PC-3 (cell line): ENCODE measurements around the gene CLPTM1L. TPM values are rescaled to one million over a fixed set of nuclear protein-coding genes. Genes with fewer than 3 reads are reported as not detected.
A peak's percentile ranks its signal among the peaks of the same experiment; 100 is the strongest.

ENCODE experiments used
- ATAC-seq: fragments of 200-7000 bp; cut with Tn5 transposase; 2 replicates; pipeline ENCODE4 v1.9.1; 2020; ENCODE audit warnings: mild to moderate bottlenecking, moderate library complexity
- BruUV-seq: library from RNA; stranded (reverse); fragments of 400-500 nt; replicated peaks from 2 replicates; lab custom pipeline; 2021; lab: Mats Ljungman, UMichigan
- CTCF ChIA-PET: fragments of 300-600 bp; sonication (Branson Sonifier 250); formaldehyde crosslinking; loops from one replicate; lab custom pipeline; 2022; ENCODE audit warnings: antibody characterized with exemption; lab: Charles Lee
- POLR2A ChIA-PET: fragments of 300-600 bp; sonication (Branson Sonifier 250); formaldehyde crosslinking; loops from one replicate; lab custom pipeline; 2022; ENCODE audit warnings: antibody characterized with exemption; ENCODE audit not compliant: unreplicated experiment; lab: Charles Lee
- DNase-seq: peaks from one replicate; pipeline ENCODE4 v3.0.0-alpha.2; 2015
- H2AFZ ChIP-seq: fragments of 300-600 bp; sonication (generic); 2 replicates; pipeline ENCODE4 v1.6.0; 2016; ENCODE audit warnings: antibody characterized with exemption, low read length
- H3F3A ChIP-seq: fragments of 300-600 bp; sonication (generic); one replicate; pipeline ENCODE4 v1.6.0; 2017; ENCODE audit warnings: antibody characterized with exemption, low read length, control low read depth, mild to moderate bottlenecking; ENCODE audit not compliant: unreplicated experiment
- H3K27ac ChIP-seq: fragments of 300-600 bp; sonication (generic); 2 replicates; pipeline ENCODE4 v1.5.1; 2016; ENCODE audit warnings: mild to moderate bottlenecking, low read length
- H3K27me3 ChIP-seq: fragments of 300-600 bp; sonication (generic); 2 replicates; pipeline ENCODE4 v1.6.1; 2016; ENCODE audit warnings: low read length, mixed read lengths
- H3K36me3 ChIP-seq: fragments of 300-600 bp; sonication (generic); 2 replicates; pipeline ENCODE4 v1.6.1; 2016; ENCODE audit warnings: low read depth, mixed run types, low read length, mixed read lengths
- H3K4me1 ChIP-seq: fragments of 300-600 bp; sonication (generic); 2 replicates; pipeline ENCODE4 v1.5.1; 2016; ENCODE audit warnings: low read length; ENCODE audit not compliant: insufficient read depth
- H3K4me2 ChIP-seq: fragments of 300-600 bp; sonication (generic); 2 replicates; pipeline ENCODE4 v1.6.0; 2016; ENCODE audit warnings: low read length
- H3K4me3 ChIP-seq: fragments of 300-600 bp; sonication (generic); 2 replicates; pipeline ENCODE4 v1.5.1; 2016; ENCODE audit warnings: mild to moderate bottlenecking, low read length, mixed read lengths
- H3K79me2 ChIP-seq: fragments of 300-600 bp; sonication (generic); 2 replicates; pipeline ENCODE4 v1.6.1; 2017; ENCODE audit warnings: low read length, mixed read lengths
- H3K9ac ChIP-seq: fragments of 300-600 bp; sonication (generic); 2 replicates; pipeline ENCODE4 v1.6.0; 2016; ENCODE audit warnings: mild to moderate bottlenecking, low read length
- H3K9me2 ChIP-seq: fragments of 300-600 bp; sonication (generic); replicated peaks from 2 replicates; pipeline ENCODE4 v1.6.1; 2016; ENCODE audit warnings: mixed run types, low read length, mixed read lengths
- H3K9me3 ChIP-seq: fragments of 300-600 bp; sonication (generic); 2 replicates; pipeline ENCODE4 v1.6.1; 2016; ENCODE audit warnings: low read length, mixed read lengths
- H4K20me1 ChIP-seq: fragments of 300-600 bp; sonication (generic); 2 replicates; pipeline ENCODE4 v1.6.1; 2016; ENCODE audit warnings: low read length, mixed read lengths
- EZH2 ChIP-seq: fragments of 300-600 bp; sonication (generic); IDR thresholded peaks from one replicate; pipeline ENCODE4 v1.6.1; 2017; ENCODE audit warnings: antibody characterized with exemption, mild to moderate bottlenecking, low read length; ENCODE audit not compliant: unreplicated experiment
- EZH2phosphoT487 ChIP-seq: fragments of 300-600 bp; sonication (generic); IDR thresholded peaks from 2 replicates; pipeline ENCODE4 v1.6.1; 2018; ENCODE audit warnings: mild to moderate bottlenecking, antibody characterized with exemption, low read length, borderline replicate concordance
- intact Hi-C: fragments of 100-400 bp; cut with micrococcal nuclease; formaldehyde crosslinking; loops from 2 replicates; pipeline ENCODE4 v1.9.0; 2023
- total RNA-seq: library from RNA; depleted of rRNA; stranded (reverse); fragments of >200 nt; gene quantifications from 2 replicates; pipeline ENCODE4 v1.2.3, GENCODE V29; 2014
- TF ChIP-seq, protein P1 (sequence below): fragments of 300-600 bp; sonication (generic); conservative IDR thresholded peaks from 2 replicates; pipeline ENCODE4 v1.5.1; 2017; ENCODE audit warnings: antibody characterized with exemption, low read depth, mild to moderate bottlenecking, low read length

Gene CLPTM1L
- total RNA-seq, 1 experiment from 2014 or later, result 463 TPM

DNA sequence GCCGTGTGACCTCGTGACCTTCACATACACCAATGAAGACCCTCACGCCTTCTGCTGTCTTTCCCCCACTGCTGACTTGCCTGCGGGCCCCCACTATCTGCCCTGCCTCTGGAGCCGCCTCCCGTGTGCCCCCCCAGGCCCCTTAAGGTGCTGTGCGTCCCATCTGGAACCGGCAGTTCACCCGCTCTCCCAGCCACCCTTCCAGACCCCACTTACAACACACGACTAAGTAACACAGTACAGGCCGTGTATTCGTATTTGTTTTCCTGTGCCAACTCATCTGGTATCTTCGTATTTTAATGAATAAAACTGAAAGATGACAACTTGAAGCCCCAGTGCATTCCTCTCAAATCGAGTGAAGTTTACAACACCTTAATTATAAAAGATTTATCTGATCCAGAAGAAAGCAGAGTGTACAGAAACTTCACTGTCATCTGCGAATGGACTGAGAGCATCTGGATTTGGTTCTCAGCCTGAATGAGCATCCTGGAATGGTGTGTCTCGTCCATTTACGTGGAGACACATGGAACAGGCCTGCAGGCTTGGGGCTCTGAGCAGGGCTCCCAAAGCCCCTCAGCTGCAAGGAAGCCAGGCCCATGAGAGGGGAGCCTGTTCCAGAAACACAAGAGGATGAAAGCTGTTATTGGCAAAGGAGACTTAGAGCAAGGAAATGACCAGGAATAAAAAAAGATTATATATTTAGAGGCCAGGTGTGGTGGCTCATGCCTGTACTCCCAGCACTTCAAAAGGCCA lies 28.1 kb downstream of the CLPTM1L start:
- Histone ChIP-seq H3K27me3 (no peaks in the 10 kb centered on the region), H3K9me3 (no peaks in the 10 kb centered on the region), H3K4me2 (peak overlapping the region; percentile 86), H3K4me1 (peaks cover 28% of the 10 kb centered on the region), H3K36me3 (peaks cover 23% of the 10 kb centered on the region), H3K9ac (peak overlapping the region; percentile 21; the same call in 1 of the 2 replicates), H3K4me3 (peak overlapping the region; percentile 16; the same call in 1 of the 2 replicates), H3K79me2 (no peaks in the 10 kb centered on the region), H2AFZ (no peak overlapping the region), H3K27ac (peak overlapping the region; percentile 72), H3K9me2 (no peaks in the 10 kb centered on the region), H4K20me1 (no peaks in the 10 kb centered on the region), H3F3A (peaks cover 5% of the 10 kb centered on the region)
- CTCF ChIA-PET, result no interaction called here
- POLR2A ChIA-PET, result interaction anchor here (0.8 kb wide), 1 partner anchor 9 kb away, joined by 7 read pairs; no protein-coding TSS in a partner anchor
- TSS peak; percentile 15 for BruUV-seq
- TF ChIP-seq EZH2 (no peak), EZH2phosphoT487 (no peak)
- TF ChIP-seq, protein P1, sequence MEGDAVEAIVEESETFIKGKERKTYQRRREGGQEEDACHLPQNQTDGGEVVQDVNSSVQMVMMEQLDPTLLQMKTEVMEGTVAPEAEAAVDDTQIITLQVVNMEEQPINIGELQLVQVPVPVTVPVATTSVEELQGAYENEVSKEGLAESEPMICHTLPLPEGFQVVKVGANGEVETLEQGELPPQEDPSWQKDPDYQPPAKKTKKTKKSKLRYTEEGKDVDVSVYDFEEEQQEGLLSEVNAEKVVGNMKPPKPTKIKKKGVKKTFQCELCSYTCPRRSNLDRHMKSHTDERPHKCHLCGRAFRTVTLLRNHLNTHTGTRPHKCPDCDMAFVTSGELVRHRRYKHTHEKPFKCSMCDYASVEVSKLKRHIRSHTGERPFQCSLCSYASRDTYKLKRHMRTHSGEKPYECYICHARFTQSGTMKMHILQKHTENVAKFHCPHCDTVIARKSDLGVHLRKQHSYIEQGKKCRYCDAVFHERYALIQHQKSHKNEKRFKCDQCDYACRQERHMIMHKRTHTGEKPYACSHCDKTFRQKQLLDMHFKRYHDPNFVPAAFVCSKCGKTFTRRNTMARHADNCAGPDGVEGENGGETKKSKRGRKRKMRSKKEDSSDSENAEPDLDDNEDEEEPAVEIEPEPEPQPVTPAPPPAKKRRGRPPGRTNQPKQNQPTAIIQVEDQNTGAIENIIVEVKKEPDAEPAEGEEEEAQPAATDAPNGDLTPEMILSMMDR, result no peak
- ATAC-seq, result peak; percentile 18
- DNase-seq, result no peak
- intact Hi-C loops, result no loop called here

DNA sequence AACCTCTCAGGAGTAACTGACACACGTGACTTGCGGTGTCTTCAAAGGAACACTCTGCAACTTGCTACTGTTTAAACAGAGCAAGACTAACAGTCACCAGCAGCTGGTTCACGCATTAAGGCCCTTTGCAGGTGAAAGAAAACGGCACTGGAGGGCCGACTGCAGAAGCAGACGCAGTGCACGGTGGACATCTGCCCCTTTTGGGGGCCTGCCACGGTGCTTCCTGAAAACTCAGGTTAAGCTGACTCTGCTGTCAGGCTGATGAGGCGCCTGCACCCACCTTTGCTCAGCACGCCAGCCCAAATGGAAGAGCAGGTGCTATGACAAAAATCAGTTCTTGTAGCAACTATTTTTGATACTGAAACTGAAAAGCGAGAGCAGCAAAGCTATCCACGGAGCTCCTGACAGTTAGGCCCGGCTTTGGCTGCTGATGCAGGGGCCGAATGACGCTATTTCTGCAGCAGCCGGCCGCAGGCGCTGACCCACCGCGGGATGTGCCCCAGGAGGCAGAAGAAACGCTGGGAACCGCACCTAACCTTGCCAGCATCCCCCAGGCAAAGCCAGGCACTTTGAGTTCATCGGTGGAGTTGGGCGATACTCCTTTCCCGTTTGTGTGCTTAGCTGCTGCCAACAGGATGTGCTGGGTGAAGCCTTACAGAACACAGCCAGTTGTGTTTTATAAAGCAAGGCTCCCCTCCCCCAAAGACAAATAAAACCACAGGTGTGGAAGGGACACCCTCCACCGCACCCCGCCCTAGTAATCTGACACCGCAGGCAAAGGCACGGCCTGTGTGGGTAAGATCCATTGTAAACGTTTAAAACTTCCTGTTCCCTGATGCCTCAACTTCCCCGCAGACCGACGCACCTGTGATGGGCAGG lies 29.0 kb downstream of the CLPTM1L start:
- Histone ChIP-seq H3K79me2 (no peaks in the 10 kb centered on the region), H3K36me3 (peaks cover 15% of the 10 kb centered on the region), H3F3A (peaks cover 5% of the 10 kb centered on the region), H3K27ac (peak overlapping the region; percentile 77), H2AFZ (peak overlapping the region; percentile 34), H3K9me2 (no peaks in the 10 kb centered on the region), H3K9me3 (peaks cover under 1% of the 10 kb centered on the region; the same call in 1 of the 2 replicates), H3K27me3 (no peaks in the 10 kb centered on the region), H3K4me3 (peak overlapping the region; percentile 63), H3K9ac (peak overlapping the region; percentile 36), H3K4me2 (peak overlapping the region; percentile 86), H4K20me1 (no peaks in the 10 kb centered on the region), H3K4me1 (peaks cover 28% of the 10 kb centered on the region)
- TSS peak; percentile 50 for BruUV-seq
- DNase-seq (peak; percentile 97), ATAC-seq (peak; percentile 91)
- intact Hi-C loops, result no loop called here
- CTCF ChIA-PET, result no interaction called here
- POLR2A ChIA-PET, result interaction anchor here (0.6 kb wide), 2 partner anchors 16 to 761 kb away, joined by 3 to 4 read pairs; no protein-coding TSS in a partner anchor
- TF ChIP-seq, protein P1, result no peak
- TF ChIP-seq EZH2 (no peak), EZH2phosphoT487 (no peak)
